ENCODE data around the gene GRIN1.

GRIN1 gene

GRCh38 chr9:137217276-137218211 lies 78.6 kb downstream of the GRIN1 start:
- H3K4me3 ChIP-seq (ENCODE audit: low read depth, low read length), result no peak overlapping the region
- DNase-seq (ENCODE audit: low read depth), result no peak
- TF ChIP-seq MYC (IDR thresholded peaks at IDR 0.05; ENCODE audit: low read depth, low read length) (no peak), MAX (IDR thresholded peaks at IDR 0.05; ENCODE audit: low read depth, low read length) (no peak), POLR2A (IDR thresholded peaks at IDR 0.05; ENCODE audit: extremely low read depth, insufficient read length) (no peak), CTCF (IDR thresholded peaks at IDR 0.05; ENCODE audit: low read depth, low read length) (no peak)

GRCh38 chr9:137218212-137218753 lies 79.3 kb downstream of the GRIN1 start:
- H3K4me3 ChIP-seq (ENCODE audit: low read depth, low read length), result no peak overlapping the region
- TF ChIP-seq POLR2A (IDR thresholded peaks at IDR 0.05; ENCODE audit: extremely low read depth, insufficient read length) (no peak), MYC (IDR thresholded peaks at IDR 0.05; ENCODE audit: low read depth, low read length) (no peak), MAX (IDR thresholded peaks at IDR 0.05; ENCODE audit: low read depth, low read length) (no peak)
- no peak for DNase-seq (ENCODE audit: low read depth)

Measured in NB4 (cell line).